Measurements from ENCODE around the gene SRPX2.

SRPX2 gene

DNA sequence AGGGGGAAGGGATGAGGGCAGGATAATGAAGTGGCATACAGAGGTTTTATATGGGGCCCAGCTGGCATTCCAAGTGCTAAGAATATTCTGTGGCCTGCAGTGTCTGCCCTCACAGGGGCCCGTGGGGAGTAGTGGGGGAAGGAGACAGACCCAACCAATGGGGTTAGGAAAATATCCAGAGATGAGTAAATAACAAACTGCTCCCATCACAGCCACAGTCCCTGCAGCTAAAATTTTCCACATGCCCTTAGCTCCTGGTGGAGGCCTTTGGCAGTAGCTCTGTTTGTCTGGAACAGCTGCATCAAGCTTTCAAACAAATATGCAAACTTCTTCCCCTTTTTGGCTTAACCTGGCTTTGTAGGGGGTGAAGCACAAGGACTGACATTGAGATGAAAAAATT is 3.1 kb downstream of the SRPX2 start:
- TF ChIP-seq TAF1 (IDR thresholded peaks at IDR 0.05; ENCODE audit: borderline replicate concordance, insufficient read depth, low read length) (no peak), POLR2AphosphoS5 (IDR thresholded peaks at IDR 0.05; ENCODE audit: low read depth, low read length) (no peak), FOXP2 (optimal IDR thresholded peaks at IDR 0.05; ENCODE audit: borderline replicate concordance, extremely low read depth, extremely low read length, insufficient read depth) (no peak), SIN3A (IDR thresholded peaks at IDR 0.05; ENCODE audit: borderline replicate concordance, insufficient read depth, low read length) (no peak)
- TF ChIP-seq, protein P1, sequence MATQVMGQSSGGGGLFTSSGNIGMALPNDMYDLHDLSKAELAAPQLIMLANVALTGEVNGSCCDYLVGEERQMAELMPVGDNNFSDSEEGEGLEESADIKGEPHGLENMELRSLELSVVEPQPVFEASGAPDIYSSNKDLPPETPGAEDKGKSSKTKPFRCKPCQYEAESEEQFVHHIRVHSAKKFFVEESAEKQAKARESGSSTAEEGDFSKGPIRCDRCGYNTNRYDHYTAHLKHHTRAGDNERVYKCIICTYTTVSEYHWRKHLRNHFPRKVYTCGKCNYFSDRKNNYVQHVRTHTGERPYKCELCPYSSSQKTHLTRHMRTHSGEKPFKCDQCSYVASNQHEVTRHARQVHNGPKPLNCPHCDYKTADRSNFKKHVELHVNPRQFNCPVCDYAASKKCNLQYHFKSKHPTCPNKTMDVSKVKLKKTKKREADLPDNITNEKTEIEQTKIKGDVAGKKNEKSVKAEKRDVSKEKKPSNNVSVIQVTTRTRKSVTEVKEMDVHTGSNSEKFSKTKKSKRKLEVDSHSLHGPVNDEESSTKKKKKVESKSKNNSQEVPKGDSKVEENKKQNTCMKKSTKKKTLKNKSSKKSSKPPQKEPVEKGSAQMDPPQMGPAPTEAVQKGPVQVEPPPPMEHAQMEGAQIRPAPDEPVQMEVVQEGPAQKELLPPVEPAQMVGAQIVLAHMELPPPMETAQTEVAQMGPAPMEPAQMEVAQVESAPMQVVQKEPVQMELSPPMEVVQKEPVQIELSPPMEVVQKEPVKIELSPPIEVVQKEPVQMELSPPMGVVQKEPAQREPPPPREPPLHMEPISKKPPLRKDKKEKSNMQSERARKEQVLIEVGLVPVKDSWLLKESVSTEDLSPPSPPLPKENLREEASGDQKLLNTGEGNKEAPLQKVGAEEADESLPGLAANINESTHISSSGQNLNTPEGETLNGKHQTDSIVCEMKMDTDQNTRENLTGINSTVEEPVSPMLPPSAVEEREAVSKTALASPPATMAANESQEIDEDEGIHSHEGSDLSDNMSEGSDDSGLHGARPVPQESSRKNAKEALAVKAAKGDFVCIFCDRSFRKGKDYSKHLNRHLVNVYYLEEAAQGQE (IDR thresholded peaks at IDR 0.05; ENCODE audit: insufficient read depth in 1 of 2, low read depth in 2 of 2, low read length in 2 of 2) = no peak

DNA sequence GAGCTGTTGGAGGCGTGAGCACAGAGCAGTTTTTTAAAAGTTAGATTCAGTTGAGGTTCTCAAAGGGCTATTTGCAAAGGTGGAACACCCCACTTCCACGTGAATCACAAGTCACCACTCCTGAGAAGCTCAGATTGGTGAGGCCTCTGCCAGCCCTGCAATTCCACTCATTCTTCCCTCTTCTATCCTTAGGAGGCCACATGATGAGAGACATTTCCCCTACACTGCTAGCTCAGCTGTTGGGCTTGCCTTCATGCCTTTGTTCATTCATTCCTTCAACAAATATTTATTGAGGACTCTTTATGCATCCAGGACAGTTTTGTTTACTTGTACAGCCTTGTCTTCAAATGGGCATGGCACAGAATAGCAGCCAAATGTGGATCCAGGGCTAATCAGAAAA is 3.7 kb downstream of the SRPX2 start:
- no peak for TF ChIP-seq SIN3A (IDR thresholded peaks at IDR 0.05; ENCODE audit: borderline replicate concordance, insufficient read depth, low read length)
- TF ChIP-seq, protein P1 (IDR thresholded peaks at IDR 0.05; ENCODE audit: insufficient read depth in 1 of 2, low read depth in 2 of 2, low read length in 2 of 2) = no peak
- TF ChIP-seq FOXP2 (optimal IDR thresholded peaks at IDR 0.05; ENCODE audit: borderline replicate concordance, extremely low read depth, extremely low read length, insufficient read depth) = no peak
- TF ChIP-seq TAF1 (IDR thresholded peaks at IDR 0.05; ENCODE audit: borderline replicate concordance, insufficient read depth, low read length) = no peak
- no peak for TF ChIP-seq POLR2AphosphoS5 (IDR thresholded peaks at IDR 0.05; ENCODE audit: low read depth, low read length)

DNA sequence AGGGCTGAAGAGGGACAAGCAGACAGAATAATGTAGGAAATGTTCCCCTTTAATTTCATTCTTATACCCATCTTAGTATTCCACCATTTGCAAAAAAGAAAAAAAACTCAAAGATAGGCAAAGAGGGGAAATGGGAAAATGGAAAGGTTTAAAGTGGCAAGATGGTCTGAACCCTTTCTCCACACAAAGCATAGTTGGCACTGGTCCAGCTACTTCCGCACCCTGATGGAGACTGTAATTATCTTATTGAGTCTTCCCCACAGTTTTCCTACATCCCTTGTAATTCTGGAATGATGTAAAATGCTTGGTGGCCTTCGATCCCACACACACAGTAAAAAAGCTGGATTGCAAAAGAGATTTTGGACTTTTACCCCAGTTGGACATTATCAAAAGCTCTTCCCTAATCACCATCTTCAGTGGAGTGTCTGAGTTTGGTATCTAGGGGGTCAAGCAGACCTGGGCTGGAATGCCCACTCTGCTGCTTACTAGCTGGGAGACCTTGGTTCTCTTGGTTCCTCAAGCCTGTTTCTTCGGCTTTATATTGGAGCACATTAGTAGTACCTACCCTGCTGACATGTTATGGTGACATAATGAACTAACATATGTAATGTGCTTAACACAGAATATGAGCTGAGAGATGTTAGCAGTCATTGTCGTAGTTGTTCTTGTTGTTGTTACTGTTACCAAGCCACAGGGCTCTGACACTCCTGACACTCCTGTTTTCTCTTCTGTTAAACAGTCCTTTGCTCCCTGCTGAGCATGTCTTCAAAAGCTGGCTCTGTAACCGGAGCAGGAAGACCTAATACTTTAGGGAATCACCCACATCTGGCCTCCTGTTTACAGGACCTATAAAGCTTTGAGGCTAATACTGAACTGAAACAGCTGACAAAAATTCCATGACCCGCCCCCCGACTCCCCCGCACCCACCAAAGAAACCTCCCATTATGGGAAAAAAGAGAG is 4.7 kb downstream of the SRPX2 start:
- TF ChIP-seq, protein P1 (IDR thresholded peaks at IDR 0.05; ENCODE audit: insufficient read depth in 1 of 2, low read depth in 2 of 2, low read length in 2 of 2) = no peak
- TF ChIP-seq SIN3A (IDR thresholded peaks at IDR 0.05; ENCODE audit: borderline replicate concordance, insufficient read depth, low read length) (no peak), TAF1 (IDR thresholded peaks at IDR 0.05; ENCODE audit: borderline replicate concordance, insufficient read depth, low read length) (no peak), POLR2AphosphoS5 (IDR thresholded peaks at IDR 0.05; ENCODE audit: low read depth, low read length) (no peak), FOXP2 (optimal IDR thresholded peaks at IDR 0.05; ENCODE audit: borderline replicate concordance, extremely low read depth, extremely low read length, insufficient read depth) (no peak)

DNA sequence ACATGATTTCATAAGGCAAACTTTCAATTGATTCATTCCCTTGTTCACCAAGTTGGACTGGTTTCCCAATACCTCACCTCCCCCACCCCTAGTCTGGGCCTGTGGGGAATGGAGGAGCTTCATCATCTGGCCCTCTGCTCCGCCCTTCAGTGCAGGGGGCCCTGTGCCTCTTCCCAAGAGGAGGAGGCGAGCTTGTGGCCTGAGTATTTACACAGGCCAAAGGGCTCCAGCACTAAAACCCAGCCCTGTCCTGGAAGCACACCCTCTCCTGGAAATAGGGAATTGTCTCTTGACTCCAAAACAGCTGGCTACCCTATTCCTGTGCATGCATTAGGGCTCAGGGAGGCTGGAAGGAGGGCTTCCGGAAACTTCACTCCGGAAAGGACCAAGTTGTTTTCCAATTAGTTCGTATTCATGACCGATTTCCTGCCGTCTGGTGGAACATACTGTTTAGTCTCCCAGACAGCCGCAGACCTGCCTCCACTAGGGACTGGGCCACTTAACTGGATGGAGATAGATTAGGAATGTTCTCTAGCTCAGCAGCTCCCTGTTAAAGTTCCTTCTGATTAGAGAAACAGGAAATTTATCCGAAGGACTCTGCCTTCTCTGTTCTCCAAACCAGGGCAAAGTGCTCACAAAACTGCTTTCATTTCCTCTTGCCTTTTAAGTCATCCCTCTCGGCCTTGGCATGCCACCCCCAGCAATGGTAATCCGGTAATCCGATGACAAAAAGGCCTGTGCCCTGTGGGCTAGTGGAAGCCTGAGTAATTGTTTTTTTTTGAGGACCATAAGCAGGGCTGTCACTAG is 5.8 kb downstream of the SRPX2 start:
- TF ChIP-seq, protein P1 (IDR thresholded peaks at IDR 0.05; ENCODE audit: insufficient read depth in 1 of 2, low read depth in 2 of 2, low read length in 2 of 2) = peak in 1 of 2 experiments; percentile 58; a peak in 2 of 4 replicates
- no peak for TF ChIP-seq POLR2AphosphoS5 (IDR thresholded peaks at IDR 0.05; ENCODE audit: low read depth, low read length)
- TF ChIP-seq TAF1 (IDR thresholded peaks at IDR 0.05; ENCODE audit: borderline replicate concordance, insufficient read depth, low read length) = no peak
- TF ChIP-seq SIN3A (IDR thresholded peaks at IDR 0.05; ENCODE audit: borderline replicate concordance, insufficient read depth, low read length) = peak; percentile 68; the same call in 1 of the 2 replicates
- TF ChIP-seq FOXP2 (optimal IDR thresholded peaks at IDR 0.05; ENCODE audit: borderline replicate concordance, extremely low read depth, extremely low read length, insufficient read depth) = peak; percentile 64
